PC-9 (cell line): ENCODE measurements around the gene ARID4B.

ENCODE experiments used
- CTCF ChIP-seq: fragments of 200-600 bp; sonication (generic); conservative IDR thresholded peaks from 2 replicates; pipeline ENCODE4 v1.6.1; 2017; ENCODE audit warnings: mixed run types, antibody characterized with exemption, mild to moderate bottlenecking, moderate library complexity
- EZH2 ChIP-seq: fragments of 200-600 bp; sonication (generic); IDR thresholded peaks from 2 replicates; pipeline ENCODE4 v1.8.0; 2017; ENCODE audit warnings: antibody characterized with exemption, low read depth

- TF ChIP-seq CTCF (no peak), EZH2 (no peak)
Measured at GRCh38 chr1:235259133-235259778, 68.7 kb downstream of the ARID4B start.
